GM12801 (cell line): ENCODE results near the gene KCNIP1.

ENCODE experiments used
- TF ChIP-seq, protein P1 (sequence below): IDR thresholded peaks from one replicate; pipeline ENCODE4 v1.5.1; 2011; ENCODE audit warnings: control low read depth; ENCODE audit not compliant: insufficient read length; ENCODE audit errors: extremely low read depth

KCNIP1 gene

DNA sequence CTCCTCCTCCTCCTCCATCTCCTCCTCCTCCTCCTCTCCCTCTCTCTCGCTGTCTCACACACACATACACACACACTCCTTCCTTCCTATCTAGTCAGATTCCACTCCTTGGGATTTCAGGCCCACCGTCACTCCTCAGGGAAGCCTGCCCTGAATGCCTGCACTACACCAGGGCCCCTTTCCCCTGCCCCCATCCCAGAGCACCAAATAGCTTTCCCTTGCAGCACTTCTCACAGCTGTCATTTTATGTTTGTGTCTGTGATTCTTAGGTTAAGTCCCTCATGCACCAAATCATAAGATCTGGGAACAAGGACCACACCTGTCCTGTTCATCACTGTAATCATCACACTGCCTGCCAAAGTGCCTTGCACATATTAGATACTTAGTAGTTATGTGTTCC is 193.2 kb downstream of the KCNIP1 start:
- TF ChIP-seq, protein P1, sequence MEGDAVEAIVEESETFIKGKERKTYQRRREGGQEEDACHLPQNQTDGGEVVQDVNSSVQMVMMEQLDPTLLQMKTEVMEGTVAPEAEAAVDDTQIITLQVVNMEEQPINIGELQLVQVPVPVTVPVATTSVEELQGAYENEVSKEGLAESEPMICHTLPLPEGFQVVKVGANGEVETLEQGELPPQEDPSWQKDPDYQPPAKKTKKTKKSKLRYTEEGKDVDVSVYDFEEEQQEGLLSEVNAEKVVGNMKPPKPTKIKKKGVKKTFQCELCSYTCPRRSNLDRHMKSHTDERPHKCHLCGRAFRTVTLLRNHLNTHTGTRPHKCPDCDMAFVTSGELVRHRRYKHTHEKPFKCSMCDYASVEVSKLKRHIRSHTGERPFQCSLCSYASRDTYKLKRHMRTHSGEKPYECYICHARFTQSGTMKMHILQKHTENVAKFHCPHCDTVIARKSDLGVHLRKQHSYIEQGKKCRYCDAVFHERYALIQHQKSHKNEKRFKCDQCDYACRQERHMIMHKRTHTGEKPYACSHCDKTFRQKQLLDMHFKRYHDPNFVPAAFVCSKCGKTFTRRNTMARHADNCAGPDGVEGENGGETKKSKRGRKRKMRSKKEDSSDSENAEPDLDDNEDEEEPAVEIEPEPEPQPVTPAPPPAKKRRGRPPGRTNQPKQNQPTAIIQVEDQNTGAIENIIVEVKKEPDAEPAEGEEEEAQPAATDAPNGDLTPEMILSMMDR: no peak

DNA sequence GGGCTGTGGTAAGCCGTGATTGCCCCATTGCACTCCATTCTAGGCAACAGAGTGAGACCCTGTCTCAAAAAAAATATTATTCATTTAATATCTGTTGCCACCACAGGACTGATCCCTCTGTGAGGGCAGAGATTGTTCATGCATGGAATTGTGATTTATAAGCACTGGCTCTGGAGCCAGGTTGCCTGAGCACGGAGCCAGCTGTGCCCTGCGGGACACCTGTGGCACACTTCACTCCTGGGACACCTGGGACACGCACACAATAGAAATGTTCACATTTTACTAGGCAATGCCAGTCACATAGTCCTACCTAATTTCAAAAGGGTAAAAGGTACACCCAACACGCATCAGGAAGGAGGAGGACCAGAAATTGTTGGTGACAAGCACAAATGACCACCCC is 196.7 kb downstream of the KCNIP1 start:
- TF ChIP-seq, protein P1: no peak

DNA sequence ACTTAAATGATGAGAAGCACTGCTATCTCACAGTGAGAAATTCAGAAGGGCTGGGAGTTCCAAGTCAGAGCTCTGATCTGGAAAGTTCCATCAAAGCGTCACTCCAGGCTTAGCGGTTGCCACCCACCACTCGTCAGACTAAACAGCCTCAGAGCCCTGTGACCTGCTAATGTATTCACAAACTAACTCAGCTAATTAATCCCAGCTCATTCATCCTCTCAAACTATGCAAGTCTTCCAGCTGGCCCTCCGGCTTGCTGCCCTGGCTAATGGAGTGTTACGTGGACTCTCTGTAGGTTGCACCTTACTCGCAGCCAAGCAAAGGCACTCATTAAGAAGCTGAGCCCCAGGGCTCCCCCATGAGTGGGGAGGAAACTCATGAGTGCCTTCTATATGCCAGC is 197.5 kb downstream of the KCNIP1 start:
- TF ChIP-seq, protein P1: no peak

DNA sequence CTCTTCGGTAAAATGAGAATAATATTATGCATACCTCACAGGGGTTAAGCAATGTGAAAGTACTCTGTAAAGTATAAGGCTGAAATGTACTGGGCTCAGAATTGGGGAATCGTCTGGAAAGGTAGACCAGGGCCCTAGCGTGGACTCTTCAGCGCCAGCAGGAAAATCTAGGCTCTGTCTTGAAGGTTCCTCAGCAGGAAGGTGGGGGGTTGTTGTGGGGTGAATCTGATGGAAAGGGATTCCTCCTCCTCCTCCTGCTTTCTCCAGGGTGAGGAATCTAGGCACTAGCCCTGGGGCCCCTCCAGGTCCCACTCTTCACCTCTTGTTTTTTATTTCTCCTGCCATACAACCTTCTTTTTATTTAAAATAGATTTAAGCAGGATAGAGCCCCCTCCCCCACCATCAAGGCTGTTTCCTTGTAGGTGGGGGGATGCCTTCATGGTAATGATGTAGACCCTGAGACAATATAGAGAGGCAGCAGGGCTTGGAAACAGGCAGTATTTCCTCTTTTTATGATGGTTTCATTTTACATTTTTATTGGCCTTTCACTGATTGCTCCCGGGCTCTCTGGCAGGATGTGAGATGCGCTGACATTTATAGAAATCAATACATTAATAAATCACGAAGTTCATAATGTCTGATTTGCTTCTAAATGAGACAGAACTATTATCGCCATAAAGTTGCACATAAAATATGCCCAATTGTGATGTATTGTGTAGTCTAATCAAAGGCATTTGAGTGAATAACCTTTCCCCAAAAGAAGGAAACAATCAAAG is 200.8 kb downstream of the KCNIP1 start:
- TF ChIP-seq, protein P1: no peak

DNA sequence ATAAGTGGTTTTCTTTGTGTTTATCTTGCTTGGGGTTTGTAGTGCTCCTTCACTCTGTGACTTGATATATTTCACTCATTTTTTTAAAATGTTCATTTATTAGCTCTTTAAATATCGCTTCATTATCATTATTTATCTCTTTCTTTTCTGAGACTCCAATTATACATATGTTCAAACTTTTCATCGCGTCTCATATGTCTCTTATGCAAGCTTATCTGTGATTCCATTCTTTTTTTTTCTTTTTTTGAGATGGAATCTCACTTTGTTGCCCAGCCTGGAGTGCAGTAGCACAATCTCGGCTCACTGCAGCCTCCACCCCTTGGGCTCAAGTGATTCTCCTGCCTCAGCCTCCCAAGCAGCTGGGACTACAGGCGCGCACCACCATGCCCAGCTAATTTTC is 205.8 kb downstream of the KCNIP1 start:
- TF ChIP-seq, protein P1: no peak

DNA sequence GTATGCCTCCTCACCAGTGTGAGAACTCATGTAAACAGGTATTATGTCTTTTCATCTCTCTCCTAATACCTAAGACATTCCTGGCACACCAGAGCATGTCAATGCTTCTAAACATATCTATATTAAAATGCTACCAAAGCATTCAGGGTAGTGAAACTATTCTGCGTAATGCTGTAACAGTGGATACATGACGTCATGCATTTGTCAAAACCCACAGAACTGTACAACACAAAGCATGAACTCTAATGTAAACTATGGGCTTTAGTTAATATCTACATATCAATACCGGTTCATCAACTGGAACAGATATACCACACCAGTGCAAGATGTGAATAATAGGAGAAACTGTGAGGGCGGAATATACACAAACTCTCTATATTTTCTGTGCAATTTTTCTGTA is 207.5 kb downstream of the KCNIP1 start:
- TF ChIP-seq, protein P1: no peak

DNA sequence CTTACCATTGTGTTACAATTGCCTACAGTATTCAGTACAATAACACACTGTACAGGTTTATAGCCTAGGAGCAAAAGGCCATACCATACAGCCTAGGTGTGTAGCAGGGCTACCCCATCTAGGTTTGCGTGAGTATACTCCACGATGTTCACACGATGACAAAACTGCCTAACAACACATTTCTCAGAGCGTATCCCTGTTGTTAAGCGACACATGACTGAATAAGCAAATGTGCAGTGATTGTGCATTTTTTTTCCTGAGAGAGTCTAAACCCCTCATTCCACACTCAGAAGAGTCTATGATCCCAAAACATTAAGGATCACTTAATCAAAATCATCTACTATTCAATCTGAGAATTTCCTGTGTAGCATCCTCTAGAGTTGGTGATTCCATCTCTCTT is 211.3 kb downstream of the KCNIP1 start:
- TF ChIP-seq, protein P1: no peak
